ENCODE results near the gene RASGRF2.

- TF ChIP-seq EZH2phosphoT487 (IDR thresholded peaks at IDR 0.05; ENCODE audit: insufficient read depth, low read depth) (no peak), EZH2 (IDR thresholded peaks at IDR 0.05; ENCODE audit: insufficient read depth, poor library complexity, severe bottlenecking) (no peak)
Observed at GRCh38 chr5:81254886-81255559, 294.9 kb downstream of the RASGRF2 start.

Data from GM23248 (cell line).